ENCODE measurements around the gene ITGB6.

- TF ChIP-seq POLR2AphosphoS5 (IDR thresholded peaks at IDR 0.05; ENCODE audit: low read depth, low read length) (no peak), POLR2A (IDR thresholded peaks at IDR 0.05; ENCODE audit: low read depth, low read length) (no peak)
These were observed 30.6 kb downstream of the ITGB6 start for GRCh38 chr2:160169471-160169870.
